ENCODE measurements around the gene C1QTNF1.

Gene C1QTNF1

DNA sequence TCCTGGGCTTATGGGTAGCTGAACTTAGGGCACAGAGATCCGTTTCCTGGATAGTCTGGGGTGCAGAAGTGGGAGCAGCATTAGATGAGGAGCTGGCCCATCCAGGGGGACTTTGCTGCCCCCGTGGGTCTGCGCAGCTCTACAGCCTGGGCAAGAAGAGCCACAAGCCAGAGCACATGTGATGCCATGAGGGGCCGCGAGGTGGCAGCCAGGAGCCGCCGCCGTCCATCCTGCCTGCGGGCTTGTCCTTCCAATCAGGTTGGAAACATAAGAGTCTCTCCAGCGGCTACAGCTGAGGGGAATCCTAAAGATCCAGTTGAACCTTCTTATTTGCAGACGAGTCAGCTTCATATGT is 21.9 kb downstream of the C1QTNF1 start:
- H3K4me3 ChIP-seq (ENCODE audit: low read depth, low read length): no peak overlapping the region
- TF ChIP-seq, protein P1, sequence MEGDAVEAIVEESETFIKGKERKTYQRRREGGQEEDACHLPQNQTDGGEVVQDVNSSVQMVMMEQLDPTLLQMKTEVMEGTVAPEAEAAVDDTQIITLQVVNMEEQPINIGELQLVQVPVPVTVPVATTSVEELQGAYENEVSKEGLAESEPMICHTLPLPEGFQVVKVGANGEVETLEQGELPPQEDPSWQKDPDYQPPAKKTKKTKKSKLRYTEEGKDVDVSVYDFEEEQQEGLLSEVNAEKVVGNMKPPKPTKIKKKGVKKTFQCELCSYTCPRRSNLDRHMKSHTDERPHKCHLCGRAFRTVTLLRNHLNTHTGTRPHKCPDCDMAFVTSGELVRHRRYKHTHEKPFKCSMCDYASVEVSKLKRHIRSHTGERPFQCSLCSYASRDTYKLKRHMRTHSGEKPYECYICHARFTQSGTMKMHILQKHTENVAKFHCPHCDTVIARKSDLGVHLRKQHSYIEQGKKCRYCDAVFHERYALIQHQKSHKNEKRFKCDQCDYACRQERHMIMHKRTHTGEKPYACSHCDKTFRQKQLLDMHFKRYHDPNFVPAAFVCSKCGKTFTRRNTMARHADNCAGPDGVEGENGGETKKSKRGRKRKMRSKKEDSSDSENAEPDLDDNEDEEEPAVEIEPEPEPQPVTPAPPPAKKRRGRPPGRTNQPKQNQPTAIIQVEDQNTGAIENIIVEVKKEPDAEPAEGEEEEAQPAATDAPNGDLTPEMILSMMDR (IDR thresholded peaks at IDR 0.05; ENCODE audit: insufficient read depth, low read length, missing control alignments): peak; percentile 98
- no peak for DNase-seq (ENCODE audit: low read depth, low spot score)
- CTCF ChIA-PET: interaction anchor here (0.7 to 8.8 kb wide), 29 partner anchors 8 to 663 kb away, joined by 3 to 138 read pairs (median 9); partner anchors contain the start of genes CANT1 and ENGASE
- POLR2A ChIA-PET: interaction anchor here (0.5 kb wide), 1 partner anchor 172 kb away, joined by 3 read pairs; no protein-coding TSS in a partner anchor

DNA sequence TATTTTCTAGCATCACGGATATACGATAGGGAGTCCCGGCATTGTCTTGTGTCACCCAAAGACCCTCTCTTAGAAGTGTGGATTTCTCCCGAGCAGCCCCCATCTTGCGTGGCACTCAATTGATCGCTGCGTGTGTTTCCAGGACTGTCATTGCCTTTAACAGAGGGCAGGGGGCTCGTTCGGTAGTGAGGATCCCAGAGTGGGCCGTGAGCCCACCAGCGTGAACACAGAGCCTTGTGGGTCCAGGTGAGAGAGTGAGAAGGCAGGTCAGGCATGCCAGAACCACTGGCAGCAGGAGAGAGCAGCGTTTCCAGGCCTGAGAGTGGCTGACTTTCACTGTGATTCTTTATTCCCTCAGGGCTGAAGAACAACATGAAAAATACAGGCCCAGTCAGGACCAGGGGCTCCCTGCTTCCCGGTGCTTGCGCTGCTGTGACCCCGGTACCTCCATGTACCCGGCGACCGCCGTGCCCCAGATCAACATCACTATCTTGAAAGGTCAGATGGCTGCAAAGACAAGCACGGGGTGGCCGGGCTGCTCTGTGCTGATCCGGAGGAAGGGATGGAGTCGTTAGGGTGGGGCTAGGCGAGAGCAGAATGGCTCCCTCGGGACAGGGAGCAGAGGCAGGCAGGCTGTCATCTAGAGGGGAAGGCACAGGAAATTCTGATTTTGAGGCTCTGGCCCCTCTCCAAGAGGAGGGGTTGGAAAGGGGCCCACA is 22.4 kb downstream of the C1QTNF1 start:
- CTCF ChIA-PET: interaction anchor here (0.7 to 8.8 kb wide), 27 partner anchors 8 to 662 kb away, joined by 3 to 138 read pairs (median 10); partner anchors contain the start of genes CANT1 and ENGASE
- TF ChIP-seq, protein P1 (IDR thresholded peaks at IDR 0.05; ENCODE audit: insufficient read depth, low read length, missing control alignments): no peak
- no peak overlapping the region for H3K4me3 ChIP-seq (ENCODE audit: low read depth, low read length)
- POLR2A ChIA-PET: interaction anchor here (0.5 kb wide), 1 partner anchor 171 kb away, joined by 3 read pairs; no protein-coding TSS in a partner anchor
- no peak for DNase-seq (ENCODE audit: low read depth, low spot score)

DNA sequence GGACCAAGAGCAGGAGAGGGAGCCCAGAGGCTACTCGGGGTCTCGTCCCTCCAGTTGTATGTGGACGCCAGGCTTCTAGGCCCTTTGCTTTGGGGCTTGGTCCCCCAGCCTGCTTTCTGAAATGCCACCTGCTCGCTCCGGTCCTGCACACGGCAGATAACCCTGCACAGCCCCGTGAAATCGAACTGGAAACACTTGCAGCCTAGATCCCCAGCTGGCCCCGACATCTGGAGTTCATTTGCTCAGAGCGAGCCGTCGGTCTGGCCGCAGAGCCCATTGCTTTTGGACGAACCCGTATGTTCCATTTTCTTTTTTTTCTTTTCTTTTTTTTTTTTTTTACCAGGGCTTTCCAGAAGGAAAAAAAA is 22.9 kb downstream of the C1QTNF1 start:
- no peak overlapping the region for H3K4me3 ChIP-seq (ENCODE audit: low read depth, low read length)
- no peak for DNase-seq (ENCODE audit: low read depth, low spot score)
- ChIA-PET POLR2A (no interaction called here), CTCF (interaction anchor here (2.4 to 8.8 kb wide), 6 partner anchors 13 to 344 kb away, joined by 6 to 138 read pairs (median 28); partner anchors contain the start of gene ENGASE)
- TF ChIP-seq, protein P1 (IDR thresholded peaks at IDR 0.05; ENCODE audit: insufficient read depth, low read length, missing control alignments): no peak

DNA sequence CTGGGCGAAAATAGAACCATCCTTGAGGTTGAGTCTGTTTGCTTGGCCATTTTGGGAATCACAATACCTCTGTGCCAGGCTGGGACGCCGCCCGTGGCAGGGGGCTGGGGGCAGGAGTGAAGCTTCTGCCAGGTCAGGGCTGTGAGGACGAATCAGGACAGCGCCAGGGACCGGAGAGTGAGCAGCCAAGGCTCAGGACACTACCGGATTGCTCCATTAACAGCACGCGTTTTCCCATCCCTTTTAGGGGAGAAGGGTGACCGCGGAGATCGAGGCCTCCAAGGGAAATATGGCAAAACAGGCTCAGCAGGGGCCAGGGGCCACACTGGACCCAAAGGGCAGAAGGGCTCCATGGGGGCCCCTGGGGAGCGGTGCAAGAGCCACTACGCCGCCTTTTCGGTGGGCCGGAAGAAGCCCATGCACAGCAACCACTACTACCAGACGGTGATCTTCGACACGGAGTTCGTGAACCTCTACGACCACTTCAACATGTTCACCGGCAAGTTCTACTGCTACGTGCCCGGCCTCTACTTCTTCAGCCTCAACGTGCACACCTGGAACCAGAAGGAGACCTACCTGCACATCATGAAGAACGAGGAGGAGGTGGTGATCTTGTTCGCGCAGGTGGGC is 23.4 kb downstream of the C1QTNF1 start:
- POLR2A ChIA-PET: no interaction called here
- CTCF ChIA-PET: interaction anchor here (1.5 to 8.8 kb wide), 9 partner anchors 13 to 343 kb away, joined by 3 to 138 read pairs (median 10); partner anchors contain the start of gene ENGASE
- H3K4me3 ChIP-seq (ENCODE audit: low read depth, low read length): no peak overlapping the region
- TF ChIP-seq, protein P1 (IDR thresholded peaks at IDR 0.05; ENCODE audit: insufficient read depth, low read length, missing control alignments): no peak
- no peak for DNase-seq (ENCODE audit: low read depth, low spot score)

DNA sequence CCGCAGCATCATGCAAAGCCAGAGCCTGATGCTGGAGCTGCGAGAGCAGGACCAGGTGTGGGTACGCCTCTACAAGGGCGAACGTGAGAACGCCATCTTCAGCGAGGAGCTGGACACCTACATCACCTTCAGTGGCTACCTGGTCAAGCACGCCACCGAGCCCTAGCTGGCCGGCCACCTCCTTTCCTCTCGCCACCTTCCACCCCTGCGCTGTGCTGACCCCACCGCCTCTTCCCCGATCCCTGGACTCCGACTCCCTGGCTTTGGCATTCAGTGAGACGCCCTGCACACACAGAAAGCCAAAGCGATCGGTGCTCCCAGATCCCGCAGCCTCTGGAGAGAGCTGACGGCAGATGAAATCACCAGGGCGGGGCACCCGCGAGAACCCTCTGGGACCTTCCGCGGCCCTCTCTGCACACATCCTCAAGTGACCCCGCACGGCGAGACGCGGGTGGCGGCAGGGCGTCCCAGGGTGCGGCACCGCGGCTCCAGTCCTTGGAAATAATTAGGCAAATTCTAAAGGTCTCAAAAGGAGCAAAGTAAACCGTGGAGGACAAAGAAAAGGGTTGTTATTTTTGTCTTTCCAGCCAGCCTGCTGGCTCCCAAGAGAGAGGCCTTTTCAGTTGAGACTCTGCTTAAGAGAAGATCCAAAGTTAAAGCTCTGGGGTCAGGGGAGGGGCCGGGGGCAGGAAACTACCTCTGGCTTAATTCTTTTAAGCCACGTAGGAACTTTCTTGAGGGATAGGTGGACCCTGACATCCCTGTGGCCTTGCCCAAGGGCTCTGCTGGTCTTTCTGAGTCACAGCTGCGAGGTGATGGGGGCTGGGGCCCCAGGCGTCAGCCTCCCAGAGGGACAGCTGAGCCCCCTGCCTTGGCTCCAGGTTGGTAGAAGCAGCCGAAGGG is 24.2 kb downstream of the C1QTNF1 start:
- DNase-seq (ENCODE audit: low read depth, low spot score): no peak
- TF ChIP-seq, protein P1 (IDR thresholded peaks at IDR 0.05; ENCODE audit: insufficient read depth, low read length, missing control alignments): no peak
- no peak overlapping the region for H3K4me3 ChIP-seq (ENCODE audit: low read depth, low read length)
- CTCF ChIA-PET: interaction anchor here (0.8 to 8.8 kb wide), 13 partner anchors 9 to 343 kb away, joined by 3 to 138 read pairs (median 6); partner anchors contain the start of gene ENGASE
- POLR2A ChIA-PET: no interaction called here
